Gastrocnemius medialis (tissue), 4 donors: ENCODE measurements around the gene GNG4. TPM values are rescaled to one million over a fixed set of nuclear protein-coding genes. Genes with fewer than 3 reads are reported as not detected.

Experiments used
- ATAC-seq, 2 donors: fragments of 150-250 bp; one replicate each; pipeline ENCODE4 v1.9.1; 2016
- DNase-seq, 2 donors: peaks; one replicate each; pipeline ENCODE4 v3.0.0-alpha.2; 2019
- H3K27ac ChIP-seq, 4 donors: fragments of 200-600 bp; sonication (generic); 1 replicate in 1 of 4; 2 replicates in 3 of 4; pipeline ENCODE4 v1.5.1; 2016 to 2018; ENCODE audit warnings: mild to moderate bottlenecking in 2 of 4, moderate library complexity in 1 of 4
- H3K27me3 ChIP-seq, 3 donors: fragments of 200-600 bp; sonication (generic) in 2 of 3; 1 replicate in 1 of 3; 2 replicates in 2 of 3; pipeline versions ENCODE4 v1.5.1 to v1.6.0; 2016 to 2019; ENCODE audit warnings: mild to moderate bottlenecking in 1 of 3, moderate library complexity in 1 of 3
- H3K36me3 ChIP-seq, 2 donors: fragments of 200-600 bp; sonication (generic) in 1 of 2; one replicate each; pipeline ENCODE4 v1.5.1; 2017 to 2018
- H3K4me1 ChIP-seq, 2 donors: fragments of 200-600 bp; sonication (generic) in 1 of 2; one replicate each; pipeline ENCODE4 v1.5.1; 2016 to 2017; ENCODE audit warnings: mild to moderate bottlenecking in 2 of 2
- H3K4me3 ChIP-seq, 4 donors: fragments of 200-600 bp; sonication (generic) in 3 of 4; 1 replicate in 1 of 4; 2 replicates in 3 of 4; pipeline ENCODE4 v1.5.1; 2016 to 2019; ENCODE audit warnings: mild to moderate bottlenecking in 2 of 4
- H3K9me3 ChIP-seq, 3 donors: fragments of 200-600 bp; sonication (generic) in 2 of 3; 1 replicate in 1 of 3; 2 replicates in 2 of 3; pipeline ENCODE4 v1.5.1; 2016 to 2019
- POLR2A ChIP-seq, 2 donors: fragments of 450-650 bp; IDR thresholded peaks; one replicate each; pipeline ENCODE4 v1.6.1; 2017; ENCODE audit warnings: antibody characterized with exemption in 2 of 2, mild to moderate bottlenecking in 2 of 2, moderate library complexity in 2 of 2
- in situ Hi-C, 4 donors: fragments of 200-750 bp; cut with MboI; loops; one replicate each; pipeline versions ENCODE4 v1.15.0 to v1.8.0; 2017; ENCODE audit warnings: low sequenced_read_pairs in 4 of 4
- intact Hi-C: fragments of 100-400 bp; cut with DNase I; formaldehyde crosslinking; loops from one replicate; pipeline ENCODE4 v1.15.1; 2023; ENCODE audit warnings: low total_unique reads
- total RNA-seq, 4 donors: library from RNA; depleted of rRNA; stranded (reverse); fragments of >200 nt; gene quantifications; one replicate each; pipeline versions ENCODE4 v1.1.0 to v1.2.3, GENCODE V29; 2016
- TF ChIP-seq, protein P1 (sequence below), 5 experiments: fragments of 450-650 bp in 3 of 5; fragments of 200-600 bp in 2 of 5; sonication (generic) in 2 of 5; IDR thresholded peaks in 4 of 5; conservative IDR thresholded peaks in 1 of 5; 1 replicate in 4 of 5; 2 replicates in 1 of 5; pipeline ENCODE4 v1.5.1; 2016 to 2019; ENCODE audit warnings: antibody characterized with exemption in 5 of 5, mild to moderate bottlenecking in 3 of 5, moderate library complexity in 3 of 5

Gene GNG4
- total RNA-seq, 4 donors from 2014 or later = not detected

DNA sequence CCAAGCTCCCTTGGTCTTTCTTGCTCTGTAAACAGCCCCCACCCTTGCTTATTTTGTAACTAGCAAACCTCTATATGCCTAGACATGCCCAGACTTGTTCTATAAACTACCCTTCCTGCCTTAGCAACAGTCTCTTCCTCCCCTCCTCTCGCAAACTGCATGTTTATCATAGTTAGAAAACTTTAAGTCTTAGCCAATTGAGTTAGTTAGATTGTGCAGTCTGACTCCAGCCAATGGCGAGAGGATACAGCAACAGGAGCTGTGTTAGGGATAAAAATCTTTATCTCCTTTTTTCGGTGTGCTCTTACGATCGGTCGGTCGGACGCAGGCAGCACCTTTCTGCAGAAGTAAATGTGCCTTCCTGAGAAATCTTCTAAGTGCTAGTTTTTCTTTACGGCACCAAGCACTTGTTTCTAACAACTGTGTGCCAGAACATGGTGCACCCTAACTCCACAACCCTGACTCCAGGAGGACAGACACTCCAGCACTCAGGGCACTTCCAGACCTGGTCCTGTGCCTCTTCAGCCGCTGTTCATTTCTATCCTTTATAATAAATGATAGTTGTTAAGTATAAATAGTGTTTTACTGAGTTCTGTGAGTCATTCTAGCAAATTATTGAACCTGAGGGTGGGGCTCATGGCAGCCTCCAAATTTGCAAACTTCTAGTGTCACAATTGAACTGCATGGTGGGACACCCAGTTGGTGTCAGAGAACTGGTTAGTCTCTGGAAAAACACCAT is 25.7 kb upstream of the GNG4 start:
- Histone ChIP-seq H3K4me1 (no peaks in the 10 kb centered on the region), H3K9me3 (no peaks in the 10 kb centered on the region), H3K27me3 (no peaks in the 10 kb centered on the region), H3K27ac (no peak overlapping the region), H3K4me3 (no peak overlapping the region), H3K36me3 (peaks cover 4 to 62% of the 10 kb centered on the region in 2 donors)
- DNase-seq (no peak), ATAC-seq (no peak)
- intact Hi-C loops = no loop called here
- in situ Hi-C loops = no loop called here
- no peak for TF ChIP-seq POLR2A (IDR thresholded peaks at IDR 0.05)
- TF ChIP-seq, protein P1, sequence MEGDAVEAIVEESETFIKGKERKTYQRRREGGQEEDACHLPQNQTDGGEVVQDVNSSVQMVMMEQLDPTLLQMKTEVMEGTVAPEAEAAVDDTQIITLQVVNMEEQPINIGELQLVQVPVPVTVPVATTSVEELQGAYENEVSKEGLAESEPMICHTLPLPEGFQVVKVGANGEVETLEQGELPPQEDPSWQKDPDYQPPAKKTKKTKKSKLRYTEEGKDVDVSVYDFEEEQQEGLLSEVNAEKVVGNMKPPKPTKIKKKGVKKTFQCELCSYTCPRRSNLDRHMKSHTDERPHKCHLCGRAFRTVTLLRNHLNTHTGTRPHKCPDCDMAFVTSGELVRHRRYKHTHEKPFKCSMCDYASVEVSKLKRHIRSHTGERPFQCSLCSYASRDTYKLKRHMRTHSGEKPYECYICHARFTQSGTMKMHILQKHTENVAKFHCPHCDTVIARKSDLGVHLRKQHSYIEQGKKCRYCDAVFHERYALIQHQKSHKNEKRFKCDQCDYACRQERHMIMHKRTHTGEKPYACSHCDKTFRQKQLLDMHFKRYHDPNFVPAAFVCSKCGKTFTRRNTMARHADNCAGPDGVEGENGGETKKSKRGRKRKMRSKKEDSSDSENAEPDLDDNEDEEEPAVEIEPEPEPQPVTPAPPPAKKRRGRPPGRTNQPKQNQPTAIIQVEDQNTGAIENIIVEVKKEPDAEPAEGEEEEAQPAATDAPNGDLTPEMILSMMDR (IDR thresholded peaks at IDR 0.05 in 4 of 5, conservative IDR thresholded peaks at IDR 0.05 in 1 of 5) = no peak

DNA sequence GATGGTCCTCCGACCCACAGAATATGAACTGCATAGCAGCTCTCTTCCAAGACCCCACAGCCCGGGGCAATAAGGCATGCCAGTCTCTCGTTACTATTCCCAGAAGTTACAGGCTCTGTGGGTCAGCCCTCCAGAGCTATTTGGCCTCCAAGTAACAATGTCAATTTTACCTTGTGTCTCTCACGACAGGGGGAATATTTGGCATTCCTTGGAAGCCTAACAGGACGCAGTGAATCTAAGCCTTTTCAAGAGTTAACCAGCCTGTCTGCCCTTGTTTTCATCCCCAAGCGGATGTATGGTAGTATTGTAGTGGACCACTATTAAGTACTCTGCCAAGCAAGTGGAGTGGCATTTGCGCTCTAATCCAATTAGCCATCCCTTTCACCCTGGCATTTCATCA is 24.4 kb upstream of the GNG4 start:
- no peaks in the 10 kb centered on the region for H3K27me3 ChIP-seq
- no peak overlapping the region for H3K27ac ChIP-seq
- in situ Hi-C loops = no loop called here
- TF ChIP-seq, protein P1 (IDR thresholded peaks at IDR 0.05 in 4 of 5, conservative IDR thresholded peaks at IDR 0.05 in 1 of 5) = no peak
- no peak for TF ChIP-seq POLR2A (IDR thresholded peaks at IDR 0.05)
- no peaks in the 10 kb centered on the region for H3K4me1 ChIP-seq
- H3K4me3 ChIP-seq = no peak overlapping the region
- H3K36me3 ChIP-seq = peaks cover 4 to 75% of the 10 kb centered on the region in 2 donors
- no peak for DNase-seq
- no peaks in the 10 kb centered on the region for H3K9me3 ChIP-seq
- ATAC-seq = no peak
- intact Hi-C loops = no loop called here

DNA sequence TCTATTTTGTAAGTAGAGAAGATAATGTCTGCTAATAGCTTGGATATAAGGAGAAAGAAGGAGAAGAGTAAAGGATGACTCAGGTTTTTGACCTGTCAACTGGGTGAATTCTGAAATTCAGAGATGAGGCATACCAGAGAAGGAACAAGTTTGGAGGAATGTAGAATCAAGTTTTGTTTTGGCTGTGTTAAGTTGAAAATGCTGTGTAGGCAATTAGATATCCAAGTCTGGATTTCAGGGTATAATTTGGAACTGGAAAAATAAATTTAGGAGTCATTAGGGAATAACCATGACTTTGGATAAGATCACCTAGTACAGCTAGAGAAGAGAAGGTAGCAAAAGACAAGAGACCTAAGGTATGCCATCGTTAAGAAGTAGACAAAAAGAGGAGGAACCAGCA is 22.4 kb upstream of the GNG4 start:
- no peak for ATAC-seq
- Histone ChIP-seq H3K4me1 (no peaks in the 10 kb centered on the region), H3K27ac (no peak overlapping the region), H3K36me3 (peaks cover 4 to 73% of the 10 kb centered on the region in 2 donors), H3K9me3 (no peaks in the 10 kb centered on the region), H3K4me3 (no peak overlapping the region), H3K27me3 (no peaks in the 10 kb centered on the region)
- DNase-seq = no peak
- intact Hi-C loops (no loop called here), in situ Hi-C loops (no loop called here)
- TF ChIP-seq, protein P1 (IDR thresholded peaks at IDR 0.05 in 4 of 5, conservative IDR thresholded peaks at IDR 0.05 in 1 of 5) = no peak
- TF ChIP-seq POLR2A (IDR thresholded peaks at IDR 0.05) = no peak

DNA sequence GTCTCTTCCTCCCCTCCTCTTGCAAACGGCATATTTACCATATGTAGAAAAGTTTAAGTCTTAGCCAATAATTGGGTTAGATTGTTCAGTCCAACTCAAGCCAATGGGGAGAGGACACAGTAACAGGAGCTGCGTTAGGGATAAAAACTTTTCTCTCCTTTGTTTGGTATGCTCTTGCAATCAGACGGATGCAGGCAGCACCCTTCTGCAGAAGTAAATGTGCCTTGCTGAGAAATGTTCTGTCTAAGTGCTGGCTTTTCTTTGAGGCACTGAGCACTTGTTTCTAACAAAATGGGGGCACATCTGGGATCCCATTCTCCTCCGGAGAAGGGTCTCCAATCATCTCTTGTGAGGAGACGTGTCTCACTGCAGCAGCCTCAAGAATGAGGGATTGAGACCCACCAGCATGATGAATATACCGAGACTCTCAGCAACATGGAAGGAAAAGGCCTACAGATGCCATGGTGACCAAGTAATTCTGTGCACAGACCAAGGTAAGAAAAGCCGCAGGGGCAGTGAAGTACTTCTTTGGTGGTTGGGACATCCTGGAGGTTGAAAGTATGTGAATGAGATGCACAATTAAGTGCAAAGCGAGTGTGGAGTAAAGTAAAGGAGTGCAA is 20.7 kb upstream of the GNG4 start:
- no peak for TF ChIP-seq POLR2A (IDR thresholded peaks at IDR 0.05)
- TF ChIP-seq, protein P1 (IDR thresholded peaks at IDR 0.05 in 4 of 5, conservative IDR thresholded peaks at IDR 0.05 in 1 of 5) = no peak
- H3K27me3 ChIP-seq = no peaks in the 10 kb centered on the region
- H3K36me3 ChIP-seq = peaks cover 0 to 55% of the 10 kb centered on the region in 2 donors
- no peaks in the 10 kb centered on the region for H3K9me3 ChIP-seq
- in situ Hi-C loops (no loop called here), intact Hi-C loops (no loop called here)
- no peaks in the 10 kb centered on the region for H3K4me1 ChIP-seq
- no peak for DNase-seq
- ATAC-seq = no peak
- H3K4me3 ChIP-seq = no peak overlapping the region
- H3K27ac ChIP-seq = no peak overlapping the region
